Heart left ventricle (tissue), 13 donors: Measurements from ENCODE around the gene ASTN2.

Experiments
- POLR2A ChIP-seq, 2 donors: fragments of 450-650 bp; IDR thresholded peaks; one replicate each; pipeline ENCODE4 v1.6.1; 2017; ENCODE audit warnings: antibody characterized with exemption in 2 of 2, mild to moderate bottlenecking in 2 of 2, moderate library complexity in 2 of 2
- TF ChIP-seq, protein P1 (sequence below), 12 donors: fragments of 200-600 bp; sonication (generic) in 4 of 12; IDR thresholded peaks; one replicate each; pipeline versions ENCODE4 v1.5.0 to v1.8.0; 2018 to 2022; ENCODE audit warnings: antibody characterized with exemption in 12 of 12, mild to moderate bottlenecking in 5 of 12
- donor health status: ischemic (EF 13 %, LVEDD 7.1; RV severe dilation, severe dysfunction).
- donor health status: DM: no; HTN: yes; CAD: no.
- donor health status: DM: no; HTN: no; CAD: no.
- donor health status: ischemic (EF 25% LVEDD 6.9; RV normal size, moderate dysfunction).
- donor health status: ischemic (EF 25% LVEDD 5.7; RV mildly dilated, moderate dysfunction).
- donor health status: ischemic (EF 35%, LVEDD 5.7; RV mildly dilated, moderate dysfunction).
- donor health status: nonischemic (EF 11% LVEDD 7.7; RV severe dilation, severe dysfunction).
- donor health status: DM: yes; HTN: yes; CAD: no.
- donor health status: PGD.
- donor health status: ischemic (EF 29% LVEDD 5.4; RV normal size, mild dysfunction).
- donor health status: nonischemic (EF 23%, LVEDD 6.1; RV moderate dilation, normal function).

- TF ChIP-seq, protein P1, sequence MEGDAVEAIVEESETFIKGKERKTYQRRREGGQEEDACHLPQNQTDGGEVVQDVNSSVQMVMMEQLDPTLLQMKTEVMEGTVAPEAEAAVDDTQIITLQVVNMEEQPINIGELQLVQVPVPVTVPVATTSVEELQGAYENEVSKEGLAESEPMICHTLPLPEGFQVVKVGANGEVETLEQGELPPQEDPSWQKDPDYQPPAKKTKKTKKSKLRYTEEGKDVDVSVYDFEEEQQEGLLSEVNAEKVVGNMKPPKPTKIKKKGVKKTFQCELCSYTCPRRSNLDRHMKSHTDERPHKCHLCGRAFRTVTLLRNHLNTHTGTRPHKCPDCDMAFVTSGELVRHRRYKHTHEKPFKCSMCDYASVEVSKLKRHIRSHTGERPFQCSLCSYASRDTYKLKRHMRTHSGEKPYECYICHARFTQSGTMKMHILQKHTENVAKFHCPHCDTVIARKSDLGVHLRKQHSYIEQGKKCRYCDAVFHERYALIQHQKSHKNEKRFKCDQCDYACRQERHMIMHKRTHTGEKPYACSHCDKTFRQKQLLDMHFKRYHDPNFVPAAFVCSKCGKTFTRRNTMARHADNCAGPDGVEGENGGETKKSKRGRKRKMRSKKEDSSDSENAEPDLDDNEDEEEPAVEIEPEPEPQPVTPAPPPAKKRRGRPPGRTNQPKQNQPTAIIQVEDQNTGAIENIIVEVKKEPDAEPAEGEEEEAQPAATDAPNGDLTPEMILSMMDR (IDR thresholded peaks at IDR 0.05), result no peak
- no peak for TF ChIP-seq POLR2A (IDR thresholded peaks at IDR 0.05)
These were observed 829.7 kb downstream of the ASTN2 start for GRCh38 chr9:116585204-116585603.
